Duodenal mucosa (tissue), 2 donors: ENCODE data around the gene RSBN1.

Experiments used
- H3K27ac ChIP-seq: one replicate; pipeline ENCODE4 v1.7.0; 2013; ENCODE audit warnings: low read depth, low read length
- H3K27me3 ChIP-seq, 2 donors: one replicate each; pipeline ENCODE4 v1.7.0; 2013; ENCODE audit warnings: low read length in 2 of 2, control low read depth in 1 of 2; ENCODE audit not compliant: insufficient read depth in 2 of 2, control insufficient read depth in 1 of 2
- H3K36me3 ChIP-seq, 2 donors: one replicate each; pipeline ENCODE4 v1.7.0; 2013; ENCODE audit warnings: low read length in 2 of 2, control low read depth in 1 of 2; ENCODE audit not compliant: insufficient read depth in 2 of 2, control insufficient read depth in 1 of 2
- H3K4me1 ChIP-seq, 2 donors: one replicate each; pipeline ENCODE4 v1.7.0; 2013; ENCODE audit warnings: low read length in 2 of 2, control low read depth in 1 of 2; ENCODE audit not compliant: insufficient read depth in 2 of 2, control insufficient read depth in 1 of 2
- H3K4me3 ChIP-seq, 2 donors: one replicate each; pipeline ENCODE4 v1.7.0; 2013; ENCODE audit warnings: low read length in 2 of 2, low read depth in 1 of 2
- H3K9ac ChIP-seq, 2 donors: one replicate each; pipeline ENCODE4 v1.7.0; 2013; ENCODE audit warnings: low read length in 2 of 2, low read depth in 1 of 2
- H3K9me3 ChIP-seq, 2 donors: one replicate each; pipeline ENCODE4 v1.7.0; 2013; ENCODE audit warnings: low read length in 2 of 2, control low read depth in 1 of 2; ENCODE audit not compliant: control insufficient read depth in 1 of 2

Gene RSBN1

GRCh38 chr1:113783254-113784103 is 28.8 kb downstream of the RSBN1 start:
- H3K9ac ChIP-seq = no peak overlapping the region
- H3K36me3 ChIP-seq = no peaks in the 10 kb centered on the region

GRCh38 chr1:113782406-113782805 is 29.9 kb downstream of the RSBN1 start:
- Histone ChIP-seq H3K36me3 (no peaks in the 10 kb centered on the region), H3K4me1 (peaks cover 20 to 35% of the 10 kb centered on the region in 2 donors), H3K27me3 (no peaks in the 10 kb centered on the region), H3K4me3 (no peak overlapping the region), H3K9ac (no peak overlapping the region), H3K27ac (no peak overlapping the region), H3K9me3 (no peaks in the 10 kb centered on the region)

More at GRCh38 chr1:113783254-113784103, 28.8 kb downstream of the RSBN1 start:
- peaks cover 20 to 35% of the 10 kb centered on the region in 2 donors for H3K4me1 ChIP-seq
- peak overlapping the region in 1 of 2 donors; percentile 15 for H3K4me3 ChIP-seq
- H3K27ac ChIP-seq = no peak overlapping the region
- H3K27me3 ChIP-seq = no peaks in the 10 kb centered on the region
- no peaks in the 10 kb centered on the region for H3K9me3 ChIP-seq

- Histone ChIP-seq H3K9ac (no peak overlapping the region), H3K4me3 (no peak overlapping the region), H3K27ac (no peak overlapping the region), H3K9me3 (no peaks in the 10 kb centered on the region), H3K27me3 (no peaks in the 10 kb centered on the region), H3K36me3 (peaks cover 4 to 16% of the 10 kb centered on the region in 2 donors), H3K4me1 (peaks cover 20 to 35% of the 10 kb centered on the region in 2 donors)
These were observed 31.7 kb downstream of the RSBN1 start for GRCh38 chr1:113780374-113781146.

GRCh38 chr1:113779542-113779941 is 32.7 kb downstream of the RSBN1 start:
- Histone ChIP-seq H3K4me3 (no peak overlapping the region), H3K4me1 (peaks cover 19 to 33% of the 10 kb centered on the region in 2 donors), H3K9ac (no peak overlapping the region), H3K36me3 (peaks cover 4 to 21% of the 10 kb centered on the region in 2 donors), H3K27me3 (no peaks in the 10 kb centered on the region), H3K27ac (no peak overlapping the region), H3K9me3 (no peaks in the 10 kb centered on the region)

GRCh38 chr1:113777561-113777960 is 34.7 kb downstream of the RSBN1 start:
- H3K9me3 ChIP-seq = no peaks in the 10 kb centered on the region
- no peak overlapping the region for H3K4me3 ChIP-seq
- H3K9ac ChIP-seq = no peak overlapping the region
- peaks cover 8 to 17% of the 10 kb centered on the region in 2 donors for H3K4me1 ChIP-seq
- peaks cover 4 to 26% of the 10 kb centered on the region in 2 donors for H3K36me3 ChIP-seq
- no peak overlapping the region for H3K27ac ChIP-seq
- H3K27me3 ChIP-seq = no peaks in the 10 kb centered on the region

GRCh38 chr1:113770031-113770430 is 42.2 kb downstream of the RSBN1 start:
- Histone ChIP-seq H3K27ac (no peak overlapping the region), H3K4me1 (no peaks in the 10 kb centered on the region), H3K9ac (no peak overlapping the region), H3K9me3 (no peaks in the 10 kb centered on the region), H3K27me3 (no peaks in the 10 kb centered on the region), H3K4me3 (no peak overlapping the region), H3K36me3 (peaks cover 14 to 37% of the 10 kb centered on the region in 2 donors)

GRCh38 chr1:113769601-113769970 is 42.7 kb downstream of the RSBN1 start:
- no peaks in the 10 kb centered on the region for H3K9me3 ChIP-seq
- no peaks in the 10 kb centered on the region for H3K4me1 ChIP-seq
- no peak overlapping the region for H3K27ac ChIP-seq
- no peak overlapping the region for H3K4me3 ChIP-seq
- H3K27me3 ChIP-seq = no peaks in the 10 kb centered on the region
- no peak overlapping the region for H3K9ac ChIP-seq
- H3K36me3 ChIP-seq = peaks cover 14 to 37% of the 10 kb centered on the region in 2 donors

GRCh38 chr1:113768916-113769600 is 43.2 kb downstream of the RSBN1 start:
- H3K4me3 ChIP-seq = no peak overlapping the region
- no peak overlapping the region for H3K9ac ChIP-seq
- no peak overlapping the region for H3K27ac ChIP-seq
- peaks cover 14 to 35% of the 10 kb centered on the region in 2 donors for H3K36me3 ChIP-seq
- no peaks in the 10 kb centered on the region for H3K4me1 ChIP-seq
- H3K9me3 ChIP-seq = no peaks in the 10 kb centered on the region
- H3K27me3 ChIP-seq = no peaks in the 10 kb centered on the region

GRCh38 chr1:113765306-113766230 is 46.7 kb downstream of the RSBN1 start:
- H3K9me3 ChIP-seq = no peaks in the 10 kb centered on the region
- H3K9ac ChIP-seq = no peak overlapping the region
- H3K27me3 ChIP-seq = no peaks in the 10 kb centered on the region
- no peak overlapping the region for H3K27ac ChIP-seq
- no peak overlapping the region for H3K4me3 ChIP-seq
- no peaks in the 10 kb centered on the region for H3K4me1 ChIP-seq
- H3K36me3 ChIP-seq = peaks cover 14 to 32% of the 10 kb centered on the region in 2 donors
